GM19193 (cell line): ENCODE data around the gene TAAR8.

Experiments
- POLR2A ChIP-seq: IDR thresholded peaks from 4 replicates; pipeline ENCODE4 v1.6.1; 2011; ENCODE audit not compliant: insufficient read depth, insufficient read length; ENCODE audit errors: extremely low read depth

Gene TAAR8

DNA sequence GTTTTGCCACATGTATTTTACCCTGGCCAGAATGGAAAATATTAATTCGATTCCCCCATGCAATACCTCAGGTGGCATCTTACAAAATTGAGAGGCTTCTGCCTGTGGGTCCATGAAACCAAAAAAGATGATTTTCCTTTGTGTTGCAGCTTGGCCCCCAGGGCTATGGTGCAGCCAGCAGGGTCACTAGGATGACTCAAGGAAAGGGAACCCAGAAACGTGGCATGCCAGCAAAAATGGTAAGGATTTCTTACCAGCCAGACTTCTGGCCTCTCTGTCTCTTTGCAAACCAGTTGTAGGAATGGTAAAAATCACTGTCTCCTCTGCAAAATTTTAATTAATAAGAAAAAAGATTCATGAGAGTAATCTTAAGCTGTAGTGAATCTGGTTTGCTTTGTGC lies 26.0 kb upstream of the TAAR8 start:
- TF ChIP-seq POLR2A = no peak

DNA sequence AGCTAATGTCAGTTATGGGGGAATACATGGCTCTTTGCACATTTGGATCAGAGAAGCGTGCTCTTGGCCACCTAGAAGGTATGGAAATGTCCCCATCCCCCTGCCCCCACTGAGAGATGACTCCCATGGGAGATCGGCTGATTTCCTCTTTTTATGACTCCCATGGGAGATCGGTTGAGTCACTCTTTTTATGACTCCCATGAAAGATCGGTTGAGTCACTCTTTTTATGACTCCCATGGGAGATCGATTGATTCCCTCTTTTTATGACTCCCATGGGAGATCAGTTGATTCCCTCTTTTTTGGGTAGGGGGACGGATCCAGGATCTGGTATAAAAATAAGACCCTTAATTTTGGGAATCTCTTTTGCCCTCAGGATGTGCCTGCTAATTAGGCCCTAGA lies 24.7 kb upstream of the TAAR8 start:
- no peak for TF ChIP-seq POLR2A

DNA sequence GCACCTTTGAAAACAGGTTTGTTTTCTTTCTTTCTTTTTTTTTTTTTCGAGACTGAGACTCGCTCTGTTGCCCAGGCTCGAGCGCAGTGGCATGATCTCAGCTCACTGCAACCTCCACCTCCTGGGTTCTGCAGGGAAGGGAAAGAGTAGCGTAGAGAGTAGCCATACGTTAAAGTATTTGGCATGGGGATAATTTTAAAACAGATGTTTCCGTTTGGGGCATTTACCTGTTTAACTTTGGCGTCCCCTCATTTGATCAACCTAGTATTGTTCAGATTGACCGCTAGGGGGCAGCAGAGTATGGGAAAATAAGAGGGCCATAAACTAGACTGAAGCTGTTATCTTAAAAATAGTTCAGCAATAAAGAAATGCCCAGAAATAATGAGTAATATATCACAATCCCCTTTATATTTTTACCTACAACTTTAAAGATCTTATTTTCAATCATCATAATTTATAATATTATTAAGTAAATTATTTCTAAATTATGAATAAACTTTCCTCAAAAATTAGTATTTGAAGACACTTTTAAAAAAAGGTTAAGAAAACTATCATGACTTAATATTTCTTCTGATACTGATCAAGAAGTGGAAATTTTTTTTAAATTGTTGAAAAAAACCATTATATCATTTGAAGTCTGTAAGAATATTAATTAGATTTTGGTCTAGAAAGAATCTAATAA lies 22.0 kb upstream of the TAAR8 start:
- no peak for TF ChIP-seq POLR2A

DNA sequence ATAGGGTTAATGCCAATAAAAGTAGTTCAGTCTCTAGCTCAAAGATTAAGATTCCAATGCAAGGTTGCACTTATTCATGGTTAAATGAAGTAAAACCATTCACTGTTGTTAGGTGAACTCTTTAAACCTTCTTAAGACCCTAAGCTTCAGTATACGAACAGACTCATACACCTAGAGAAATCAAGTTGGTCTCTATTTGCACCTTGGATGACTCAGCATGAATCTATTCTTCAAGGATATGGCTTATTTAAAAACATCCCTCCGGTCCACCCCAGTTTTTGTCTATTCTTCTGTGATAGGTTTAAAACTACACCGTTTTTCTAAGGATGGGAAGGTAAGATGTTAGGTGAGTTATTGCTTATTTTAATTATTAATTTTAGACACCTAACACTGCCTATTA lies 15.3 kb upstream of the TAAR8 start:
- no peak for TF ChIP-seq POLR2A

DNA sequence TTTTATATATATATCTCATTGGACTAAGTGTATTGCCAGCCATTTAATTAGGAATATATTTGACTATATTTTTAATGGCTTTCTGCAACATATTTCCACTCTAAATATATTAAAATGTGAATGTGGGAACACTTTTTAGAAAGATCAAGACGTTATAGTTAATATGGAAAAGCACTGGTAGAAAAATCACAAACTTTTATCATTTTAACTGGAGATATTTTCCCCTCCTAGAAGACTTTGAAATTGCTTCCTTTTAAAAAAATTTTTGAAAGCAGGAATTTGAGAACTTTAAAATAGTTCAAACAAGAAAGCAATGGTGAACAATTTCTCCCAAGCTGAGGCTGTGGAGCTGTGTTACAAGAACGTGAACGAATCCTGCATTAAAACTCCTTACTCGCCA lies 14.5 kb upstream of the TAAR8 start, which contains the start of gene TAAR9:
TAAR9 (plus strand) TSS at position 301 of the 400 bp plus-strand sequence; CDS start at position 314, 13 bp downstream.
- TF ChIP-seq POLR2A = no peak

DNA sequence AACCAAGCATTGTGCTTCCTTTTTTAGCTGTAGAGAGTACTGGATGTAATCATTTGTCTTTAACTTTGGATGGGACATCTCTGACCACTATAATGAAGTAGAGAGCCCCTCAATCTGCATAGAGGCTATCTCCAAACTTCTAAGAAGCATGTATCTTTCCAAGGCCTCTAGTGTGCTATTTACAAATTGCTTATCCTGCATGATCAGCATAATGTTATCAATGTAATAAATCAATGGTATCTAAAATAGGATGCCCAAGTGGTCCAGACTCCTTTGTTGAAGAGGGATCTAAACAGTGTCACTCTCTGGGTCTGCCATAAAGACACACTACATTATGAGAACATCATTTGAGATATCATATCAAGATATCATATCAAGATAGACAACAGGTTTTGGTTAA lies 7.6 kb upstream of the TAAR8 start:
- no peak for TF ChIP-seq POLR2A

DNA sequence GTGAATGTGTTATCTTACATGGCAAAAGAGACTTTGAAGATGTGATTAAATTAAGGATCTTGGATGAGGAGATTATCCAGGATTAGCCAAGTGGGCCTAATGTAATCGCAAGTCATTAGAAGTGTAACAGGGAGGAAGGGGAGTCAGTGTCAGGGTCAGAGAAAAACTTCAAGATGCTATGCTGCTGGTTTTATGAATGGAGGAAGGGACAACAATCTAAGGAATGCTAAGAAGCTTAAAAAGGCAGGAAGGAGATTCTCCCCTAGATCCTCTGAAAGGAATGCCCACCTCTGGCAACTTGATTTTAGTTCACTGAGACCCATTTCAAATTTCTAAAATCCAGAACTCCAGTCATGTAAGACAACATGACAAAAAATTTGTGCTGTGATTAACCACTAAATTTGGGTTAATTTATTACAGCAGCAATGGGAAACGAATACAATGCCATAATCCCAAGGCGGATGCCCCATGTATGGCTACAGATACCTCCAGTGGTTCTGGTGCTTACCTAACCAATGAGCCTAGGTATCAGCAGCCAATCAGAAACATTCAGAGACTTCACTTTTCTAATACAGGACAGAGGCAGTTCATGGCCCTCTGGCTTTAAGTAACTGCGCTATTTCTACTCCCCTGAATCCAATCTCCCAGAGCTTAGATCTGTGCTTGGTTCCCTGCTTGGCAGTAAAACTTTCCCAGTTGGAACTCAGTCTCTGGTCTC lies 3.6 kb upstream of the TAAR8 start:
- TF ChIP-seq POLR2A = no peak

DNA sequence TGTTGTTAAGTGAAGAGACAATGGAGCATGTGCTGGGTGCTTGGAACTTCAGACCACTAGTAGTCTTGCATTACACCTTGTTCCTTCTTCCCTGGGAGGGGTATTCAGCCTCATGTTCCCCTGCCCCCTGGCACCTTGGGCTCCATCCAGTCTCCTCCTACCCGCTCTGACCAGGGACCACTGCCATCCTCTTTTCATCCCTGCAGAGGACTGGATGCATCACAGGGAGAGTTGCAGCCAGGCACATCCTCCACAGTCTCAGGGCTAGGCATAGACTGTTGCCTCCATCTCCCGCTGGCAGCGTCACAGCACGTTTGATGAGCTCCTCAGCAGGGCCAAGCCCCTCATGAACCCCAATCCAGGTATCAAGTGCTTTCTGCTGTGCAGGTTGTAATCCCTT lies 1.3 kb upstream of the TAAR8 start:
- TF ChIP-seq POLR2A = no peak

DNA sequence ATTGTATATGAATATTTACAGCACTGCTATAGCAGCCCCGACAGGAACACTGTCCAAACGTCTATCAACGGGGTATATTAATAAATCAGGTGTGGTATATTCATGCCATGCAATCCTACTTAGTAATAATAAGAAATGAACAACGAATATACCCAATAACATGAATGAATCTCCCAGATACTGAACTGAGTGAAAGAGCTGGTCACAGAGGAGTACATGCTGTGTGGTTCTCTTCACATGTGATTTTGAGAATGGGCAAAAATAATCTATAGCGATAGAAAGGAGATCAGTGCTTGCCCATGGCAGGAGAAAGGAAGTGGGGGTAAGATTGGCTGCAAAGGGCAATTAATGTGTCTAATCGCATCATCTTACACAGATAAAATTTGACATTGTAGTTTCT lies 13.9 kb downstream of the TAAR8 start:
- TF ChIP-seq POLR2A = no peak

DNA sequence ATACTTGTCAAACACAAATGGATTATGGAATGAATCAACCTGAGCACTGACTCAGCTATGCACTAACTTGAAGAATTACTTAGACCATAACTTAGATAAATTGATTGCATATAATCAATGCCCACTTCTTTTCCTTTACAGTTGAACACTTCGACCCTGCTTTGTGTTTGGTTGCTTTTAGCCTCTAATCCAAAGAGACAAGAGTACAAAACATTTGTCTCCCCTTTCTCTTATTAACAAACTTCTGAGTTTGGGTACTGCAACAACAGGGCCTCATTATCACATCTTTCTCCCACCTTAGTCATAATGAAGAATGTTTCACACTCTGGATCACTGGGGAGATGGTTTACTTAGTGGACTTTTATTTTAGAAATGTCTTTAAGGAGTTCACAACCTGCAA lies 15.1 kb downstream of the TAAR8 start:
- no peak for TF ChIP-seq POLR2A

DNA sequence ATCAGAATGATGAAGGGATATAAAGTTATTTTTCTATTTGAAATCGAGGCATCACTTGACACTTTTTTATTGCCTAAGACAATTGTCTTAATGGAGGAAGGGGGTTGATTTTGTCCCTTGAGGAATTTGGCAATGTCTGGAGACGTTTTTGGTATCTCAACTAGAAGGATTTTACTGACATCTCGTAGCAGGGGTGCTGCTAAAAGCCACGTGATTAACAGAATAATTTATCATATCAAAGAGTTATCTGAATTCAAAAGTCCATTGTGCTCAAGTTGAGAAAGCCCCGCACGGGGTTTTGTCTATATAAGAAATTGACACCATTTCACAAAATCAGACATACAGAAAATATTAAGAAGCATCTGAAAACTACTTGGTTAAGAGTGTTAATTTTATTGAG lies 16.1 kb downstream of the TAAR8 start:
- no peak for TF ChIP-seq POLR2A

DNA sequence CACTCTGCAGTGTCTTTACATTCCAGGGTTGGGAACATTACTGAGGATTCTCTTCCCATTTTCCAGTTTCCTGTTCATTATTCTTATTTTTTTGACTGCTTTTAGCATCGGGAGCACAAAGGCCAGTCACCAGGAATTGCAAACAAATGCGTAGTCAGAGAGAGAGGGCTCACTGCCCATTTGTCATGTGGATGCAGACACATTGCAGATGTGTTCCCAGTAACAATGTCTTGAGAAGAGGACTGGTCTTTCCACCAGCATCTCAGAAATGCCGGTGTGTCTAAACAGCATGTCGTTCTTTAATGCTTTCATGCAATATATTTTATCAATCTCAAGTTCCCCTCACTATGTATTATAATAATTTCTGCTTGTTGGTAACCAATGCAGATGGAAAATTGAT lies 16.7 kb downstream of the TAAR8 start:
- no peak for TF ChIP-seq POLR2A

DNA sequence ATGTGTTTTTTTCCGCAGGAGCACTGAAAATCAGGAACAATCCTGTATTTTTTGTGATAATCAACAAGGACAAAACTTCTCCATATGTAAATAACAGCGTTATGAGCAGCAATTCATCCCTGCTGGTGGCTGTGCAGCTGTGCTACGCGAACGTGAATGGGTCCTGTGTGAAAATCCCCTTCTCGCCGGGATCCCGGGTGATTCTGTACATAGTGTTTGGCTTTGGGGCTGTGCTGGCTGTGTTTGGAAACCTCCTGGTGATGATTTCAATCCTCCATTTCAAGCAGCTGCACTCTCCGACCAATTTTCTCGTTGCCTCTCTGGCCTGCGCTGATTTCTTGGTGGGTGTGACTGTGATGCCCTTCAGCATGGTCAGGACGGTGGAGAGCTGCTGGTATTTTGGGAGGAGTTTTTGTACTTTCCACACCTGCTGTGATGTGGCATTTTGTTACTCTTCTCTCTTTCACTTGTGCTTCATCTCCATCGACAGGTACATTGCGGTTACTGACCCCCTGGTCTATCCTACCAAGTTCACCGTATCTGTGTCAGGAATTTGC lies 17.8 kb downstream of the TAAR8 start, which contains the start of gene TAAR6:
TAAR6 (plus strand) TSS at position 102 of the 557 bp plus-strand sequence; CDS start at position 102, 0 bp downstream.
- no peak for TF ChIP-seq POLR2A

DNA sequence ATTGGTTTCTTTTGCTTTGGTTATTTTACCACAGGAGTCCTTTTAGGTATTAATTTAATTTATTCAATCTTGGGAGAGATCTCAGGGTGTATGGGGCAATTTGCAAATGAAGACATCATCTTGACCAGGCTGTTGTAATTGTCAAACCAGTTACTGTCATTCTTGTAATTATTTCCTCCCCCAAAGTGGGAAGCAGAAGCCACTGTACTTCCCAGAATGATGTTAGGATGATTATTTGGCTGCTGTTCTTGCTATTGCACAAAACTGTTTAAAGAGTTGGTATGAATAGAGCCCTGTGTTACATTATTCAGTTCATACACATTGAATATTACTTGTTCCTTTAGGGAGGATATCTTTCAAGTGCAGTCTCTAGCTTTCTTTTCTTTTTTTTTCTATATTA lies 19.3 kb downstream of the TAAR8 start:
- TF ChIP-seq POLR2A = no peak

DNA sequence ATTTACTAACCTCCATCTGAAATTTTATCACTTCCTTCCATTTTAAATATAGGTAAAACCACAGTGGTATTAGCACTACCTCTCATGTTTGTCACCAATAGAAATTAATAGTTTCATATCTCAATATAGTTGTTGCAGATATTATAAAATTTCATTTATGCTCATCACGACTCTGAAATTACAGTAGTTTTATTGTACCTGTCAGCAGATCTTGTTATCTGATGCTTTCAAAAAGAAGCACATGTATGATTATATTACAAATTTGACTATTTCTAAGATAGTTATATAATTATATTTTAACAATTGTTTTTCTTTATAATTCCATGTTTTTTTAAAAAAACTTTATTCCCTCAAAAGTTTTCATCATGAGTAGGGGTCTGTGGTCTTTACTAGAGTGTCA lies 32.2 kb downstream of the TAAR8 start:
- no peak for TF ChIP-seq POLR2A

DNA sequence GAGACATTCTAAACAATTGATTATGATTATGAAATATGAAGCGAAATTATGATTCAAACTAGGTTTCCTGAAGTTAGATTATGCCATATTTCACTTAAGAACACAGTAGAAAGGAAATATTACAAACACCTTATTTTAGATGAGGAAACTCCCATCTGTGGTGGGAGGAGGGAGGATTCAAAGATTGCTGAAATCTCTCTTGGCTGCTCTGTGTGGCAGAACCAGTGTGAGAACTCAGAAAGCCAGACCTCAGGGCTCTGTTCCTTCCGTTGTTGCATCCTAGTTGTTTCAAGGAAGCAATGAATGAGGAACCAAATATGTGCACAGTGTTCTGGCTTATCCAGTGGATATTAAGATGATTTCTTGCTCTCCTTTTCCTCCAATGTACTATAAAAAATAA lies 35.0 kb downstream of the TAAR8 start:
- no peak for TF ChIP-seq POLR2A

DNA sequence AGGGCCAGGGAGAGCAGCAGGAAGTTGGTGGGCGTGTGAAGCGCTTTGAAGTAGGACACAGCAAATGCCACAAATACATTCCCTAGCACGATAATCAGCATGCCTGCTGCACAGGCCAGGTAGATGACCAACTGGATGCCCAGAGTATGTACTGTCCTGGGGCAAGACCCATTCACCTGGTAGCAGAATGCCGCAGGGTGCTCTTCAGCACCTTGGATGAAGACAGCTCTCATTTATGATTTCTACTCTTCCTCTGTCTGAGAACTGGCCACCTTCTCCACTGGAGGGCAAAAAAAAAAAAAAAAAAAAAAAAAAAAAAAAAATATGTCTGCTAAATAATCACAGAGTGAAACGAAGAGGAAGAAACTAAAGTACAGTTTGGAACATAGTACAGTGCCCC lies 37.0 kb downstream of the TAAR8 start, which contains the start of gene TAAR5:
TAAR5 (minus strand) TSS at position 288 of the 400 bp plus-strand sequence; CDS start at position 233, 55 bp downstream.
- no peak for TF ChIP-seq POLR2A

DNA sequence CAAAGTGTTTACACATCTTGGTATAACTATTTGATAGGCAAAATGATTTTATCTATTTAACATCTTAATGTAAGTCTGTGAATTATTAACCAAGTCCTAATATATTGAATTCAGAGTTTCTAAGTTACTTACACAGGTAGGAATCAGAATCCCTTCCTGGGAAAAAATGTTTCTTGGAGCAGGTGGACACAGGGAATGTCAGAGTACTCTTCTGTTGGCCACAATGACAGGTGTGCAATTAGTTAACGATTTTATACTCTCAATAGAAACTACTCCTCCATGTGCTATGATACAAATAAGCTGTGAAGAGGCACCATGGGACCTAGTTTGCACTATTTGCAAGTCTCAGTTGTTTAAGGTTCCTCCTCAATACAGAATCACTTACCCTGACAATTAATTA lies 37.9 kb downstream of the TAAR8 start:
- TF ChIP-seq POLR2A = no peak
